Keratinocyte (primary cell): Measurements from ENCODE around the gene NHLRC2. TPM values are rescaled to one million over a fixed set of nuclear protein-coding genes. Genes with fewer than 3 reads are reported as not detected.

ENCODE experiments used
- DNase-seq: peaks from one replicate; pipeline ENCODE4 v3.0.0-alpha.2; 2011; ENCODE audit warnings: low read depth, missing footprints, low spot score
- FAIRE-seq: peaks from 2 replicates; lab custom pipeline; 2011; peaks lifted over from hg19 to GRCh38; lab: Jason Lieb, UNC
- H2AFZ ChIP-seq: 2 replicates; pipeline ENCODE4 v1.6.0; 2012; ENCODE audit warnings: low read length, control low read depth, inconsistent platforms; ENCODE audit not compliant: control insufficient read depth
- H3K27ac ChIP-seq: 2 replicates; pipeline ENCODE4 v1.5.1; 2011; ENCODE audit warnings: low read length; ENCODE audit not compliant: control insufficient read depth, insufficient read depth
- H3K27me3 ChIP-seq: 3 replicates; pipeline ENCODE4 v1.6.0; 2011; ENCODE audit warnings: low read length; ENCODE audit not compliant: control insufficient read depth, insufficient read depth; ENCODE audit errors: extremely low read depth
- H3K36me3 ChIP-seq, 2 experiments: 2 replicates in 1 of 2; 3 replicates in 1 of 2; pipeline ENCODE4 v1.5.1; 2011; ENCODE audit warnings: low read length in 2 of 2, mild to moderate bottlenecking in 1 of 2; ENCODE audit not compliant: control insufficient read depth in 2 of 2, insufficient read depth in 2 of 2; ENCODE audit errors: extremely low read depth in 1 of 2
- H3K4me1 ChIP-seq: 3 replicates; pipeline ENCODE4 v1.5.1; 2011; ENCODE audit warnings: low read length; ENCODE audit not compliant: control insufficient read depth, insufficient read depth; ENCODE audit errors: extremely low read depth
- H3K4me2 ChIP-seq: 3 replicates; pipeline ENCODE4 v1.6.0; 2011; ENCODE audit warnings: low read depth, low read length; ENCODE audit not compliant: control insufficient read depth, insufficient read depth; ENCODE audit errors: extremely low read depth
- H3K4me3 ChIP-seq, 3 experiments: fragments of 200-600 bp in 1 of 3; sonication (generic) in 1 of 3; 2 replicates in 2 of 3; 3 replicates in 1 of 3; pipeline ENCODE4 v1.5.1; 2011 to 2016; ENCODE audit warnings: low read length in 3 of 3, mild to moderate bottlenecking in 3 of 3, control low read depth in 2 of 3, inconsistent platforms in 1 of 3, low read depth in 1 of 3, mixed read lengths in 1 of 3, mixed run types in 1 of 3, moderate library complexity in 1 of 3; ENCODE audit not compliant: control insufficient read depth in 2 of 3, insufficient read depth in 2 of 3; ENCODE audit errors: extremely low read depth in 1 of 3
- H3K79me2 ChIP-seq: 2 replicates; pipeline ENCODE4 v1.6.0; 2012; ENCODE audit warnings: low read length; ENCODE audit not compliant: control insufficient read depth, insufficient read depth
- H3K9ac ChIP-seq: 3 replicates; pipeline ENCODE4 v1.6.0; 2011; ENCODE audit warnings: low read length; ENCODE audit not compliant: control insufficient read depth, insufficient read depth; ENCODE audit errors: extremely low read depth
- H3K9me1 ChIP-seq: 3 replicates; pipeline ENCODE4 v1.6.0; 2011; ENCODE audit warnings: low read length; ENCODE audit not compliant: control insufficient read depth, insufficient read depth; ENCODE audit errors: extremely low read depth
- H3K9me3 ChIP-seq: 2 replicates; pipeline ENCODE4 v1.5.1; 2012; ENCODE audit warnings: low read depth, low read length; ENCODE audit not compliant: control insufficient read depth
- H4K20me1 ChIP-seq: 3 replicates; pipeline ENCODE4 v1.6.0; 2011; ENCODE audit warnings: low read length; ENCODE audit not compliant: control insufficient read depth, insufficient read depth; ENCODE audit errors: extremely low read depth
- EZH2 ChIP-seq: IDR thresholded peaks from one replicate; pipeline ENCODE4 v1.6.1; 2012; ENCODE audit warnings: inconsistent platforms, mild to moderate bottlenecking, low read length, moderate library complexity
- dilution Hi-C: fragments of 300-500 bp; cut with MboI; formaldehyde crosslinking; loops from one replicate; pipeline ENCODE4 v1.7.0; 2020; ENCODE audit warnings: low sequenced_read_pairs; ENCODE audit not compliant: extremely low pct_ligation_motif_present
- polyA plus RNA-seq, 5 experiments: library from polyadenylated mRNA; depleted of rRNA in 3 of 5; stranded (reverse) in 3 of 5; stranded (forward) in 1 of 5; unstranded in 1 of 5; fragments of >200 nt; gene quantifications; 1 replicate in 1 of 5; 2 replicates in 3 of 5; 3 replicates in 1 of 5; pipeline versions ENCODE4 v1.2.1 to v1.2.3, GENCODE V29; 2011 to 2012; ENCODE audit warnings: missing spikeins in 2 of 5, low read depth in 1 of 5, low replicate concordance in 1 of 5
- TF ChIP-seq, protein P1 (sequence below), 3 experiments: IDR thresholded peaks in 1 of 3; conservative IDR thresholded peaks in 1 of 3; optimal IDR thresholded peaks in 1 of 3; 2 replicates in 2 of 3; 3 replicates in 1 of 3; pipeline versions ENCODE3 to v1.5.1; 2011; ENCODE audit warnings: low read length in 3 of 3, mild to moderate bottlenecking in 3 of 3, moderate library complexity in 2 of 3, control low read depth in 1 of 3, inconsistent platforms in 1 of 3; ENCODE audit not compliant: insufficient read depth in 2 of 3; ENCODE audit errors: extremely low read depth in 1 of 3

The NHLRC2 gene
- polyA plus RNA-seq, 1 donor (not counting 4 experiments of a cell fraction or from before 2014, with no cell fraction given): 7.5 TPM

- Histone ChIP-seq H3K36me3 (no peaks in the 10 kb centered on the region), H3K9ac (no peak overlapping the region), H3K4me1 (peaks cover 7% of the 10 kb centered on the region), H3K4me3 (no peak overlapping the region), H3K79me2 (no peaks in the 10 kb centered on the region), H3K4me2 (no peak overlapping the region), H3K27ac (no peak overlapping the region), H4K20me1 (no peaks in the 10 kb centered on the region), H3K9me1 (no peaks in the 10 kb centered on the region), H2AFZ (no peak overlapping the region), H3K9me3 (no peaks in the 10 kb centered on the region), H3K27me3 (no peaks in the 10 kb centered on the region)
- TF ChIP-seq, protein P1, sequence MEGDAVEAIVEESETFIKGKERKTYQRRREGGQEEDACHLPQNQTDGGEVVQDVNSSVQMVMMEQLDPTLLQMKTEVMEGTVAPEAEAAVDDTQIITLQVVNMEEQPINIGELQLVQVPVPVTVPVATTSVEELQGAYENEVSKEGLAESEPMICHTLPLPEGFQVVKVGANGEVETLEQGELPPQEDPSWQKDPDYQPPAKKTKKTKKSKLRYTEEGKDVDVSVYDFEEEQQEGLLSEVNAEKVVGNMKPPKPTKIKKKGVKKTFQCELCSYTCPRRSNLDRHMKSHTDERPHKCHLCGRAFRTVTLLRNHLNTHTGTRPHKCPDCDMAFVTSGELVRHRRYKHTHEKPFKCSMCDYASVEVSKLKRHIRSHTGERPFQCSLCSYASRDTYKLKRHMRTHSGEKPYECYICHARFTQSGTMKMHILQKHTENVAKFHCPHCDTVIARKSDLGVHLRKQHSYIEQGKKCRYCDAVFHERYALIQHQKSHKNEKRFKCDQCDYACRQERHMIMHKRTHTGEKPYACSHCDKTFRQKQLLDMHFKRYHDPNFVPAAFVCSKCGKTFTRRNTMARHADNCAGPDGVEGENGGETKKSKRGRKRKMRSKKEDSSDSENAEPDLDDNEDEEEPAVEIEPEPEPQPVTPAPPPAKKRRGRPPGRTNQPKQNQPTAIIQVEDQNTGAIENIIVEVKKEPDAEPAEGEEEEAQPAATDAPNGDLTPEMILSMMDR (optimal IDR thresholded peaks at IDR 0.05 in 1 of 3, IDR thresholded peaks at IDR 0.05 in 1 of 3, conservative IDR thresholded peaks at IDR 0.05 in 1 of 3; ENCODE audit: extremely low read depth in 1 of 3, insufficient read depth in 2 of 3, low read length in 3 of 3): no peak
- TF ChIP-seq EZH2: no peak
- FAIRE-seq (no peak), DNase-seq (no peak)
- dilution Hi-C loops: no loop called here
Measured at GRCh38 chr10:113920114-113920513, 65.7 kb downstream of the NHLRC2 start.

DNA sequence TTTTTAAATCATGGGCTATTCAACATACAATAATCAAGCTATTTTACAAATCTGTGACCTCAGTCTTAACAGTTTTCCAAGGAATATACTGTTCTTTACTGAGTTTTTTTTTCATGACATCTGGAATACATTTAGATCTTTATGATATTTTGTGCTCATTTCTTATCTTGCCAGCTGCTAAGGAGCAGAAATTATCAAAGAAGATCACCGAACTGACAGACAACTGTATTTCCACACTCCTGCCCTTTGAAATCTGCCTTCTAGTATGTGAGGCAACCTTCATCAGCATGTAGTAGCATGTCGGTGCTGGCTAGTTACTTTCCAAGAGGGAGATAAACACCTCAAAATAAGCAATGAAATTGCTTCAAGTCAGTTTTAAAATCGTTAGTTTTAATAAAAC lies 66.4 kb downstream of the NHLRC2 start:
- TF ChIP-seq, protein P1 (optimal IDR thresholded peaks at IDR 0.05 in 1 of 3, IDR thresholded peaks at IDR 0.05 in 1 of 3, conservative IDR thresholded peaks at IDR 0.05 in 1 of 3; ENCODE audit: extremely low read depth in 1 of 3, insufficient read depth in 2 of 3, low read length in 3 of 3): no peak
- TF ChIP-seq EZH2: no peak
- no peaks in the 10 kb centered on the region for H3K9me3 ChIP-seq
- no peaks in the 10 kb centered on the region for H3K36me3 ChIP-seq
- dilution Hi-C loops: no loop called here
- H3K79me2 ChIP-seq: no peaks in the 10 kb centered on the region
- H2AFZ ChIP-seq: no peak overlapping the region
- H3K27ac ChIP-seq: no peak overlapping the region
- no peak overlapping the region for H3K9ac ChIP-seq
- H3K4me3 ChIP-seq: no peak overlapping the region
- peak overlapping the region; percentile 44 for H3K4me2 ChIP-seq
- H4K20me1 ChIP-seq: no peaks in the 10 kb centered on the region
- H3K4me1 ChIP-seq: peaks cover 7% of the 10 kb centered on the region
- peak; percentile 23 for DNase-seq
- no peaks in the 10 kb centered on the region for H3K27me3 ChIP-seq
- no peaks in the 10 kb centered on the region for H3K9me1 ChIP-seq
- peak; percentile 77 for FAIRE-seq
